CD4-positive, alpha-beta T cell treated with Interleukin-2 at 100 ng/mL for 4 hours (primary cell): ENCODE data around the gene GINS1.

Experiments
- DNase-seq: peaks from one replicate; pipeline ENCODE4 v3.0.0-alpha.2; 2020; ENCODE audit warnings: low spot score

GINS1 gene

DNA sequence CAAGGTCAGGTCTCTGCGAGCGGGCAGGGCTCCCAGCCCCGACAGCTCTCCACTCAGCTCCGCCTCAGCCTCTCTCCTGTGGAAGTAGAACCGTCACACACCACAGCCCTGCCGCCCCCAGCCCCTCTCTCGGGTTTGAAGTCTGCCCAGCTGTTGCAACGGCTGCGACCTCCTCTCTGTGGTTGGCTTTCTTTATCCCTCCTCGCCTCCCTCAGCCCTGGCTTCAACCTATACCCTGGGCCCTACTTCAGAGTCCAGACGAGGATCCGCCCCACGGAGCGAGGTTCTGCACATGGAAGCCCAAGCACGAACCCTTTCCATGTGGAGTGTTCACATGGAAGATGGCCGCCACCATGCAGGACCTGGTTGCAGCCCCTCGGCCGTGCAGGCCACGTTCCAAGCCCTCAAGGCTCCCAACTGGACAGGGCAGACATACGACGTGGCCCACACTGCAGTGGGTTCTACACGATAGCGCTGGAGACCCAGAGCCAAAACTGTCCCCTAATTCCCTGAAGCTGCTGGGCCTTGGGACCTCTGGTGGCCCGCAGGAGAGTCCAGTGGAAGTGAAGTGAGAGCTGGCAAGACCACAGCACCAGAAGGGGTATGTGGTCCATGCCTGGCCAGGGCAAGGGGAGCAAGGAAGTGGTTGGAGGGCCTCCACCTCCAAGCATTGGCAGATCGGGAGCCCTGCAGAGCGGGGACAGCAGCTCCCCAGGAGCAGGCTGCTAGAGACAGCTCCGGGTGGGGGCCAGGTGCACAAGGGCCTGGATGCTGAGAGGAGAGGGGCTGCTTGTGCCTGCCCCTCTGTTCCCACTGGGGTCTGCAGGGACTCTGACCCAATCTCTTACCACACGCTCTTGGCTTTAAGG lies 69.8 kb downstream of the GINS1 start:
- no peak for DNase-seq

DNA sequence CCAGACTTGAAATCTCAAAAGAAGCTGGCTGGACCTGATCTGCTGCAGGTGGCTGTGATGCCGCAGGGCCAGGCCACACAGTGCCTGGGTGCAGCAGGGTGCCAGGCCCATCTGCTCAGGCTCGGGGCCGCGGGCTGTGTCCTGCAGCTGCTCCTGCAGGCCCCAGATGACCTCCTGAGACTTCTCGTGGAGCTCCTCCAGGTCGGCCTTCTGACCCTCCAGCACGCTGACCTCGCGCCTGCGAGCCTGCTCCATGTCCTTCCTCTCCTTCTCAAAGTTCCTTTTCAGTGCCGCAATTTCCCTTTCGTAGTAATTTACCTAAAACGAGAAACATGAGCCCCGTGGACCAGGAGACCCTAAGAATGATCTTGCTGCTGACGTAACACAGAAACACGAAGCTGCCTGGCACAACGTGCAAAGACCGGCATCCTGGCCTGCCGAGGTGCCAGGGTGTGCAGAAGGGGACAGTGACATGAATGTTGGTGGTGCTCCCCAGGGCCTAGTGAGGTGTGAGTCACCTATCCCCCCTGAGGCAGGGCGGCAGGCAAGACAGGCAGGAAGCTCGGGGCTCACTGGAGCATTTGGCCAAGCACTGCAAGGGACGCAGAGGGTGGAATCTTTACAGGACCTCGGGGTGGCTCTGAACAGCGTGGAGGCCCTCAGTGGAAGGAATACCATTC lies 71.6 kb downstream of the GINS1 start:
- DNase-seq, result no peak

DNA sequence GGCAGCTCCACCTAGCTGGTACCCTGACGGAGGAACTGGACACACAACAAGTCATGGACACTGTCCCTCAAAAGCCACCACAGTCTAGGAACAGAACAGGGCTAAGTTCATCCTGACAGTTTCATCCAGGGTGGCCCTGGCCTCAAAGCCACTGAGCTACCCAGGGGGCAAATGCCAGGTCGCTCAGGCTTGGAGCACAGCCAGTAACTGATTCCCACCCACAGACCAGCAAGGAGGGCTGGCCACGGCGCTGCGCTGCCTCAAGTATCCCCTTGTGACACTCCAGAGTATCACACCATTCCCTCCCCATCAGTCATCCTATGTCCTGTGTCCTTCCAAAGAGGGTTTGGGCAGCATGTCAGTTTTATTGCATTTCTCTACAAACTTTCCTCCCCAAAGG lies 72.2 kb downstream of the GINS1 start:
- DNase-seq, result no peak

DNA sequence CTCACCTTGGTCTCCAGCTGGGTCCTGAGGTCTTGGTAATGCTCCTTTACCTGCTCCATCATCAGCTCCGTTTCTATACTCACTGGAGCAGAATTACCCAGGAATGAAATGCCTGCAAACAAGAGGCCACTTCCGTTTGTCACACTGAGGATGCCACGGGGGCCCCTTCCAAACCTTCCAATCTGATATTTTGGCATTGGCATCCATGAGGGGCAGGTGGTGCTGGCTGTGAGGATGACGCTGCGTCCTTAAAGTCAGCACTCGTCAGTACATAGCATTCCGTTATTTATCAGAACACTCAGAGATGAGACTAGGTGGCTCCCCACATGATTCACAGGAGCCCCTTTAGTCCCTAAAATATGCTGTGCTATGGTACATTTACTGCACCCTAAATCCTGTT lies 72.7 kb downstream of the GINS1 start:
- DNase-seq, result no peak

DNA sequence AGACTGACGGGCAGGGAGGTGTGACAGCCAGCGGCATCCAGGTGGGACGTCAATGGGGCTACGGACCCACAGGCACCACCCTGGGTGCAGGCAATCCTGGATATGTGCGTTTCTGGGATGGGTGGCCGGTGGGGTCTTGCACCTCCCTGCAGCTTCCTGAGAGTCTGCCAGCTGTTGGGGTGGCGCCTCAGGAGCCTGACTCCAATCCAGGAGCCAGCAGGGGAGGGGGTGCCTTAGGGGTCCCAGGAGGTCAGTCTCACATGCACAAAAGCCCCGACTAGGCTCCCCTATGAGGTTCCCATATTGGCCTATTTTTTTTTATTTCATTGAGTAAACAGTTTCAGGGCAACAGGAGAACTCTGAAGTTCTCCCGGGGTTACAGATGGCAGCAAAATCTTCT lies 73.3 kb downstream of the GINS1 start:
- no peak for DNase-seq

DNA sequence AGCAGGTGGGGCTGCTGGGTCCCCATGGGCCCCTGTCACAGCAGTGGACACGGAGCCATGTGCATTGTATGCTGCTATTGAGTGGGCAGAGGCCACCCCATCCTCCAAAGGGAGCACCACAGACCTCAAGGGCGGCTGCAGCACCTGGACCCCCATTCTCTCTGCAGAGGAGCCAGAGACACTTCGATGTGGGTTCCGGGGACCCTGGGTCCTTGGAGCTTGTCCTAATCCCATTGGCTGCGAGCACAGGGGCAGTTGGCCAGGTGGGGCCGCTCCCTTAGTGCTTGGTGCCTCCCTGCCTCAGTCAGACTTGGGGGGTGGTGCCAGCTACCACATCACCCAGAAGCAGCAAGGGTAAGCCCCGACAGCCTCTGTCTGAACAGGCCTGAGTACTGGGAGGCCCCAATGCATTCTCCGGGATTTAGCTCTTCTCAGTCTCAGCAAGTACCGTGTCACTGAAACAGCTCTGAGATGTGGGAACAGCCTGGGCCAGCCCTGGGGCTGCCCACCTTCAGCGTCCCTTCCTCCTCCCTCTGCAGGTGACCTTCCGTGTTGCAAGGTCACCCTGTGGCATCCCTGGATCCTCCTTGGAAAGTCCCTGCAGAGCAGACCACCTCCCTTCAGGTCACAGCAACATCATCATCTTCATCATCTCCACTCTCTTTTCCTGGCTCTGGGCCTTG lies 73.9 kb downstream of the GINS1 start:
- no peak for DNase-seq

DNA sequence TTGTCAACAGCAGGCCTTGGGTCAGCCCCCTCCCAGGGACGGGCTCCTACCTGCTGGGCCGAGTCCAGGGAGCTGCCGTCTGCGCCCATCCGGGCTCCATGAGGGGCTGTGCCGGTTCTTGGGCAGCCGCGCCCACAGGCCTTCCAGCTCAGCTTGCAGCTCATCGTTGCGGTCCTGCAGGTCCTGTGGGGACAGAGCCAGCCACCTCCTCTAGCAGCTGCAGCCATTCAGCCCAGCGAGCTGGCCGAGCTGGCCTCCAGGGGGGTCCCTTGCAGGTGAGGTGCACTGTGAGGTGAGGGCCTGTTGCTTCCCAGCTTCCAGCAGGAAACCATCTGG lies 74.4 kb downstream of the GINS1 start:
- no peak for DNase-seq

DNA sequence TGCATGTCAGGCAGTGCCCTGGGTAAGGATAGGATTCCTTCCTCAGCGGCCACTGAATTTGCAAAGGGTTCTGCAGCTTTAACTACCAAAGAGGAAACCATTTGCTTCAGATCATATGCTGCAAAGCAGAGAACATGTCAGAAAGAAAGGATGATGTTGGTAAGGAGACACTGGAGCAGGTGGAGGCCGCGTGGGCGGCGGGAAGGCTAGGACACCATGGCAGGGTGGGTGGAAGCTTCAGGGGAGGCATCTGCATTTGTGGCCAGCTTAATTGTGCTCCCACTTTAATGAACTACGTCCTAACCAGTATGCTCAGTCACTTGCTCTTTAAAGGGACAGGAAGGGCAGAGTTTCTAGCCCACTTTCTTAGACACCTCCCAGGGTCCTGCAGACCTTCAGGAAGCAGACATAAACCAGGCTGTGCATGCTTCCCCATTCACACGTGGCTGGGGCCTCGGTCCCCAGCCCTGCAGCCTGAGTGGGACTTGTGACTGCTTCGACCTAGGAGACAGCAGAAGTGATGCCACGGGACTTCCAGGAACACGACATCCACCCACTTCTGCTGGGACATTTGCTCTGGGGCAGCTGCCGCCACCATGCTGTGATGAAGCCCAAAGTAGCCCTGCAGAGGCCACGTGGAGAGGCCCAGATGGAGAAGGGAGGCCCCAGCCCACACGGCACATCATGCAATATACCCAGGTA lies 76.1 kb downstream of the GINS1 start:
- DNase-seq, result no peak

DNA sequence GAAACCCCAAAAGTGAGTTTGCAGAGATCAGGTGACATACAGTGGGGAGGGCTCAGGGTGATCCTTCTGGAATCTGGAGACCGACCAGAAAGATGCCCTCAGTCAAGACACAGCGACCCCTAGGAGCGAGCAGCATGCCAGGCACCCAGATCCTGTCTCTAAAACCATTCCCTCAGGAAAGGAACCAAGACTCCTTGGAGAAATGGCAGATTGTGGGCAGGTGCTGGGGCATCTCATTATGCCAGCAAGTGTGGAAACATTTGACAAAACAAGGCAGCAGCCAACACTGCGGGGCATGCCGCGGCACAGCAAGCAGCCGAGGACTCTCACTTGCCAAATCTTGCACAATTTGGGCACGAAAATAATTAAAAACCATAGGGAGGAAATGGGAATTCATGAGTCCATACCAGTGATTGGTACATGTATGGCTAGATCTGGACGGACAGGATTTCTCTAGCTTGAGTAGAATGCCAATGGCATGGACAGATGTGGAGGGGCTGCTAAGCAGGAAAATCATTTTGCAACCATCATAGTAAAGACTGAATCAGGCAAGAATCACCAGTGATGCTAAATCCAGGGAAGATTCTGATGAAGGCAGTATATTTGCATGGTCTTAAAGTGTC lies 76.9 kb downstream of the GINS1 start:
- no peak for DNase-seq

DNA sequence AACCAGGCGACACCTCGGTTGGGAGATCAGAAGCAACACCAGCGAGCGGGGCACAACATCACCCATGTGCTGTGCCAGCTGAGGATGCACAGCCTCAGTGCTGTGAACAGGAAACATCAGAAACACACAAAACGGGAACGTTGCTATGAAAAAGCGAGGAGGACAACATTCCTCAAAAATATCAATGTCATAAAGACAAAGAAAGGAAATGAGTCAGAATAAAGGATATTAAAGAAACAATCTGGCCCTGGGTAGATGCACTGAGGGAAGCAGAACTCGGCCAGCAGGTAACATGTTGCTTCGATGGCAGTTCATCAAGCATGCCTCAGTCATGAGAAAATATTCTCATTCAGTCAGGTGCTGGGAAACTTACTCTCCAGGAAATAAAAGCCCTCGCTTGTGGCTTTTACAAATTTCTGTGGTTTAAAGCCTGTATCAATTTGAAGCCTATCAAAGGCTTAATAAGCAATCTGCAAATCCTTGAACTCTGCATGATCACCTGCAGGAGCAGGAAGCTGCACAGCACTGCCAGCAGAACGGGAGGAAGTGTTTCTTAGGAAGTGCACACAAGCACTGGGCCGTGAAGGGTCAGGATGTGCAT lies 77.5 kb downstream of the GINS1 start:
- no peak for DNase-seq

DNA sequence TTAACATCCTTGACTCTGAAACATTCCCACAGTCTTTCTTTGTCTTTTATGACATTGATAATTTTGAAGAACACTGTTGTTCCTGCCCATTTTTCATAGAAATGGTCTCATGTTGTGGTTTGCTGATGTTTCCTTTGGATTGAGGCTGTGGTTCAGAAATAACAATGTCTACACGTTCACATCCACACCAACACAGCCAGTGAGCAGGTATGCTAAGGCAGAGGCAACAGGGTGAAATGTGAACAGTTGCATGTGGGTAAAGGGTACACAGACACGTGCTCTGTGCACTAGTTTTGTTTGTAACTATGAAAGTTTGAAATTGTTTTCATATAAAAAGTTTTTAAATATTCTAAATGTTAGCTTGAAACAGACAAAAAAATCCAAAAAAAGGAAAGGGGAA lies 78.4 kb downstream of the GINS1 start:
- DNase-seq, result no peak

DNA sequence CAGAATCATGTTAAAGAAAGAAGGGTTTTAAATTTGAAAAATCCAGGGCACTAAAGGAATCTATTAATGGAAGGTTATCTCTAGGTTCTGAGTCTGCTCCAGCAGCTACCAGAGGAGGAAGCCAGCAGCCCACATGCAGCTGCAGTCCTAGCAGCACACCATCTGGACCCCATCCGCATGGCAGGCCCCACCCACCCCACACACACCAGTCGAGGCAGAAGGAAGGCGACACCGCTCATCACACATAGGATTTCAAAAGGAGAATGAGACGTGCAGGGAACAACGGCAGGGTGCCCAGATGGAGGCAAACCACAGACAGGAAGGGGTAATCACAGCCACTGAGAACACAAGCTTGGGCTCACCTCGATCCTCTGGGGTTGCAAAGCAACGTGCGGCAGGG lies 78.9 kb downstream of the GINS1 start:
- no peak for DNase-seq

DNA sequence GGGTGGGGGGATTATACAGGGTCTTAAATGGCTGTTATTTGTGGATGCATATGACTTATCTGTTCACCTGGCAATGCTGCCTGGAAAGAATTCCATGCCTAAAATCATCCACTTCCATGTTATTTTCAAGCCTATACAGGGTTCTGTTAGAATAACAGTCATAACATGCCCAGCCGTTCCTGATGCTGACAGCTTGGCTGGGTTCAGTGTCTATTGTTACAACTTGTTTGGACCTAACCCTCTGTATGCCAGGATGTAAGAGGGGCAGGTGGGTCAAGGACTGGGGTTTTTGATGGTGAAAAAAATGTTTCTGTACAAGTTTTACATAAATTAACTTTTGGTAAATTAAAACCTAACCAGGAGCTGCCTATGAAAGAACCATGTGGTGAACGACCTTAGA lies 79.8 kb downstream of the GINS1 start:
- DNase-seq, result no peak

DNA sequence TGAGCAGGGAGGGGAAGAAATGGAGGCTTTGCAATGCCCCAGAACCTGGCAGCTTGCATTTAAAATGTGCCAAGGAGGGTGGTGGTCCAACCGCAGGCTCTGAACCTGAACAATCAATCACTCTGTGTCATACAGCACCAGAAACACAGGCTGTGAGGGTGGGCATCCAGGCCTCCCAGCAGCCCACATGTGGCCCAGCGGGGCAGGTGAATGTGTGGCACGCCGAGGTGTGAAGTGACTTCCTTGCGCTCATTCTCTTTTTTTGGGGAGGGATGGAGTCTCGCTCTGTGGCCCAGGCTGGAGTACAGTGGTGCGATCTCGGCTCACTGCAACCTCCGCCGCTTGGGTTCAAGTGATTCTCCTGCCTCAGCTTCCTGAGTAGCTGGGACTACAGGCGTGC lies 80.5 kb downstream of the GINS1 start:
- DNase-seq, result no peak

DNA sequence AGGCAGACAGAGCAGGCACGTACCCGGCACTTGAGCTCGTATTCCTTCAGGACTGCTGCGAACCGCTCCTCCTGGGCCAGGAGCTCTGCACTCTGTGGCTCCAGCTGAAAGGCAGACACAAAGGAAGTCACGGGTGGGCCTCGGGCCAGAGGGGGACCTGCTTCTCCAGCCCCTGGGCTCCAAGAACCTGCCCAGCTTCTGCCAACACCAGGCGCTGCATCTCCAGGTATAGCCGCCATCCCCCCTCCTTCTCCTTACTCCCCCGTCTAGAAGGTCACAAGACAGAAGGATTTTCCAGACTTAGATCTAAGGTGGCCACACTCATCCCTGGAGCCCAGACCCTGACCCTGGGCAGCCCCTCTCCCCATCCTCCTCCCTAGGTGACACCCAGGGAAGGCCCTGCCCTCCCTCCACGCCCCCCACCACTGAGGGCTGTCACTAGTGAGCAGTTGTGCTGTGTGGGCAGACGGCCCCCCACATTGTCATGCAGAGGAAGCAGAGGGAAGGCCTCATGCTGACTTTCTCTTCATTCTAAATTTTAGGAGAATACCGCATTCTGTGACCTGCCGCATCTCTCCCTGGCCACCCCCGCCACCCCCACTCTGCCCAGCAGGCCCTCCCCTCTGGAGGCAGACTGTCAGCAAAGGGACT lies 81.9 kb downstream of the GINS1 start:
- no peak for DNase-seq

DNA sequence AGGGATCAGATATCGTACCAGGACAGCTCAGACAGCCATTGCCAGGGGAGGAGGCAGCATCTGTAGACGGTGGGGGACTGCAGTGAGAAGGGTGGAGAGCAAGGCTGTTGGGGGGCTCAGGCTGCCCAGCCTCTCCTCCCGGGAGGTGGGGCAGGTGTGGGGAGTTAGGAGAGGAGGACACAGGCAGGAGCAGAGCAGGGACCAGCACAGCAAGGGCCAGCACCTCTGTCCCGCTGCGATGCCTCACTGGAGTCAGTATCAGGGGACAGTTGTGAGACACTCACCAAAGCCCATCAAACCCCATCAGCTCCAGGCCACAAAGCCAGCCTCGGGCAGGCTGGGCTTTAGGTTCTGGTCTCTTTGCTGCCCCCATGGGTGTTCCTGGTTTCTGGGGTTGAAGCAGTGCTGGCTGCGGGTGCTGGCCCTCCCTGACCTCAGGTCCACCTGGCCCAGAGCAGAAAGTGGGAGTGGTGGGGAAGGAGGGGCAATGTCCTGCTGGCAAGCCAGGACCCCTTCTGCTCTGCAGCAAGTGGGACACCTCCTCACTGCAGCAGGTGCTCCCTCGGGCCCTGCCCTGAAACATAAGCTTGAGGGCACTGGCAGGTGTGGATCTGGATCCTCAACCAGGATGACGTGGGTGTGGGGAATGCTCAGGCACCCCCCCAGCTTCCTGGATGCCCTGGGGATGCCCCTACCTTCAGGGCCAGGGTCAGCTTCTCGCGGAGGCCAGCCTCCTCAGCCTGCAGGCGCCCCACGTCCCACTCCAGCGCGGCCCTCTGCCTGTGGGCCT lies 83.4 kb downstream of the GINS1 start:
- DNase-seq, result no peak

DNA sequence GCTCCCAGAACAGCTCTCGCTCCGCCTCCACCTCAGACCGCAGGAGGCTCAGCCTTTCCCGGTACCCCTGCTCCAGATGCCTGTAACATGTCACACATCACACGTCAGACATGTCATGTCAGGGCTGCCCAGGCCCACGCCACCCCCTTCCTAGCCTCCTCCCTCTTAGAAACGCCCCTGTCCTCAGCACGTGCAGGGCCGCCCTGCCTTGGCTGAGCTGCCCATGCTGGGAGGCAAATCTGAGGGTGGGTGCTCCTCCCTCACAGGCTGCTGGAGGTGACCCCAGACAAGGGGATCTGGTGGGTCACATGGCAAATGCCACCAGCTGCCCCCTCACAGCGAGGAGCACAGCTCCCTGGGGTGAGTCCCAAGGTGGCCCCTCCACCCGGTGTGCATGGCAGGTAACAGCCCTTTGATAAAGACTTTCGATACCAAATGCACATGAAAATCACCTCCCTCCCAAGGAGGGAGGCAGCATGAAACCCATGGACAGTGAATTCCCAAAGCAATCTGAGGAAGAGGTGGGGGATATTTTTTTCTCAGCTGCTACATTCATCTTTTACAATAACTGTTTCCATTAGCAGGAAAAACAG lies 84.1 kb downstream of the GINS1 start:
- DNase-seq, result no peak

DNA sequence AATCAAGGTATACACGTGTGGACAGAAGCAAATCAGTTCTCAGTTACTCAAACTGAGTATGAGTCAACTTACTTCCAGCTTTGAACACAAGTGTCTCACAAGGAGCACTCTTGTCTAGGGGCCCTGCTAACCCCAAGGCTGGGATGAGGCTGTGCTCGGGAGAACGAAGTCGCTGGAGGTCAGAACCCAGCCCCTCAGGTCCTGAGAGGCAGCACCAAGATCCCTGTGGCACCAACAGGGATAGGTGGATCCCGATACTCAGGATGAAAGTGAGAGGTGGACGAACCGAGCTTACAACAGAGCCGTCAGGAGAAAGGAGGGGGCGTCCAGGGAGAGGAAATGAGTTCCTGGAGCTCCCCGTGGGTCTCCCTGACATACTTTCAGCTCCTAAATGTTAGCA lies 85.7 kb downstream of the GINS1 start:
- no peak for DNase-seq

DNA sequence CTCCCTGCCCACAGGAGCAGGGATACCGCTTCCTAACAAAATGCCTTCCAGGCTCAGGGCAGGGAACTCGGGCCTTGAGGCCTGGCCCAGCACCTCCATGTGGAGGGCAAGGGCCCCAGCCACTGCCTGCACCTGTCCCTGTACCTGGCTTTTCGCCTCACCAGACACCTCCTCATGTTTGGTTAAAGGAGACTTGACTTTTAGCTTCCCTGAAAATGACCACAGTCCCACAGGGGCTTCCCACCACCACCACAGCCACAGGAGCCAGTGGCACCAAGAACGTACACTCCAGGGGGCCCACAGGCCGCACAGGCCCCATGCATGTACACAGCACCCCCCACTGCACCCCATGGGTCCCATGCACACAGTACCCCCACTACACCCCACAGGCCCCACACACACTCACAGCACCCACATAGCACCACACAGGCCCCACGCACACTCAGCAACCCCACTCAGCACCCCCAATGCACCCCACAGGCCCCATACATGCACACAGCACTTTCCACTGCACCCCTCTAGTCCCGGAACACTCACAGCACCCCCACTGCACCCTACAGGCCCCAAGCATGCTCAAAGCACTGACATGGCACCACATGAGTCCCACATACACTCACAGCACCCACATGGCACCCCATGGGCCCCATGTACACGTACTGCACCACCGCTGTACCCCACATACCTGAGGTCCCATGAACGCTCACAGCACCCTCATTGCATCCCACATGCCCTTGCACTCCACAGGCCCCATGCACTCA lies 86.5 kb downstream of the GINS1 start:
- DNase-seq, result no peak
